ENCODE measurements around the gene NDUFV1.
"Not testable (repeated sequence)": the region's sequence is repeated elsewhere in the genome, so short reads cannot be mapped to it uniquely, and the experiment has no call there.

Gene NDUFV1

DNA sequence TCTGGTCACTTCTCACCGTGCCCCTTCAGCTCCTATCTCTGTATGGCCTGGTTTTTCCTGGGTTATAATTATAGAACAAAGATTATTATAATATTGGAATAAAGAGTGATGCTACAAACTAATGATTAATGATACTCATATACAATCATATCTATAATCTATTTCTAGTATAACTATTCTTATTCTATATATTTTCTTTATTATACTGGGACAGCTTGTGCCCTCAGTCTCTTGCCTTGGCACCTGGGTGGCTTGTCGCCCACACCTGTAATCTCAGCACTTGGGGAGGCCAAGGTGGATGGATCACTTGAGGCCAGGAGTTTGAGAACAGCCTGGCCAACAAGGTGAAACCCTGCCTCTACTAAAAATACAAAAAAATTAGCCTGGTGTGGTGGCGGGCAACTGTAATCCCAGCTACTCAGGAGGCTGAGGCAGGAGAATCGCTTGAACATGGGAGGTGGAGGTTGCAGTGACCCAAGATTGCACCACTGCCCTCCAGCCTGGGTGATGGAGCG is 53.0 kb downstream of the NDUFV1 start:
- DNase-seq, result not testable (repeated sequence)

- DNase-seq, result not testable (repeated sequence)
These were observed 54.0 kb downstream of the NDUFV1 start for GRCh38 chr11:67660752-67661151.

Data from bone marrow (tissue), 2 donors.